Hematopoietic multipotent progenitor cell treated with erythropoietin and hydrocortisone succinate and interleukin-3 and kit ligand, for 8 days (in vitro differentiated cells): Measurements from ENCODE around the gene APOBEC2.
A peak's percentile ranks its signal among the peaks of the same experiment; 100 is the strongest.

Source experiments
- DNase-seq: peaks from one replicate; pipeline ENCODE4 v3.0.0-alpha.2; 2015

Gene APOBEC2

GRCh38 chr6:41092421-41093140, 39.6 kb downstream of the APOBEC2 start:
- DNase-seq = peak; percentile 57

GRCh38 chr6:41093729-41094128, 40.7 kb downstream of the APOBEC2 start:
- DNase-seq = no peak

GRCh38 chr6:41097467-41098090, 44.6 kb downstream of the APOBEC2 start:
- DNase-seq = no peak

GRCh38 chr6:41098366-41098765, 45.4 kb downstream of the APOBEC2 start:
- no peak for DNase-seq

GRCh38 chr6:41100871-41101287, 47.9 kb downstream of the APOBEC2 start:
- DNase-seq = no peak

GRCh38 chr6:41103847-41104246, 50.8 kb downstream of the APOBEC2 start:
- no peak for DNase-seq

- no peak for DNase-seq
Observed at GRCh38 chr6:41111017-41111416, 58.0 kb downstream of the APOBEC2 start.
